Fibroblast of mammary gland (primary cell): ENCODE measurements around the gene KLHL40.

ENCODE experiments used
- DNase-seq: peaks from one replicate; pipeline ENCODE4 v3.0.0-alpha.2; 2010; ENCODE audit warnings: low read depth
- H3K4me3 ChIP-seq: 2 replicates; pipeline ENCODE4 v1.5.1; 2011; ENCODE audit warnings: low read depth, mild to moderate bottlenecking, low read length, moderate library complexity; ENCODE audit not compliant: control insufficient read depth
- TF ChIP-seq, protein P1 (sequence below): conservative IDR thresholded peaks from 2 replicates; pipeline ENCODE4 v1.5.1; 2011; ENCODE audit warnings: low read depth, low read length, inconsistent platforms; ENCODE audit not compliant: control insufficient read depth, insufficient read depth

KLHL40 gene, protein sequence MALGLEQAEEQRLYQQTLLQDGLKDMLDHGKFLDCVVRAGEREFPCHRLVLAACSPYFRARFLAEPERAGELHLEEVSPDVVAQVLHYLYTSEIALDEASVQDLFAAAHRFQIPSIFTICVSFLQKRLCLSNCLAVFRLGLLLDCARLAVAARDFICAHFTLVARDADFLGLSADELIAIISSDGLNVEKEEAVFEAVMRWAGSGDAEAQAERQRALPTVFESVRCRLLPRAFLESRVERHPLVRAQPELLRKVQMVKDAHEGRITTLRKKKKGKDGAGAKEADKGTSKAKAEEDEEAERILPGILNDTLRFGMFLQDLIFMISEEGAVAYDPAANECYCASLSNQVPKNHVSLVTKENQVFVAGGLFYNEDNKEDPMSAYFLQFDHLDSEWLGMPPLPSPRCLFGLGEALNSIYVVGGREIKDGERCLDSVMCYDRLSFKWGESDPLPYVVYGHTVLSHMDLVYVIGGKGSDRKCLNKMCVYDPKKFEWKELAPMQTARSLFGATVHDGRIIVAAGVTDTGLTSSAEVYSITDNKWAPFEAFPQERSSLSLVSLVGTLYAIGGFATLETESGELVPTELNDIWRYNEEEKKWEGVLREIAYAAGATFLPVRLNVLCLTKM

DNA sequence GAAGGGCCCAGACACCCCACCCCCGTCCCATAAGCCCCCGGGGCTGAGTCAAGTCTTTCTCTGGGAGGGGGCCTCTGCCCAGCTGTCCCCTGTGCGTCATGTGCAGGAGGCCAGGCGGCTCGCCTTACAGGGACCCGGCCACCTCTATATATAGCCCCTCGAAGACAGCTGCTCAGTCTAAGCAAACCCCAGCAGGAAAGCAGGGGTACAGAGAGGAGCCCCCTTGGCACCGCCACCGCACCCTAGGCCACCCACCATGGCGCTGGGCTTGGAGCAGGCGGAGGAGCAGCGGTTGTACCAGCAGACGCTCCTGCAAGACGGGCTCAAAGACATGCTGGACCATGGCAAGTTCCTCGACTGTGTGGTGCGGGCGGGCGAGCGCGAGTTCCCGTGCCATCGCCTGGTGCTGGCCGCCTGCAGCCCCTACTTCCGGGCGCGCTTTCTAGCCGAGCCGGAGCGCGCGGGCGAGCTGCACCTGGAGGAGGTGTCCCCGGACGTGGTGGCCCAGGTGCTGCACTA is at the start of gene KLHL40:
KLHL40 (plus strand) TSS at position 175 of the 519 bp plus-strand sequence; CDS start at position 257, 82 bp downstream.
- no peak within 1 kb of the TSS for H3K4me3 ChIP-seq
- TF ChIP-seq, protein P1, sequence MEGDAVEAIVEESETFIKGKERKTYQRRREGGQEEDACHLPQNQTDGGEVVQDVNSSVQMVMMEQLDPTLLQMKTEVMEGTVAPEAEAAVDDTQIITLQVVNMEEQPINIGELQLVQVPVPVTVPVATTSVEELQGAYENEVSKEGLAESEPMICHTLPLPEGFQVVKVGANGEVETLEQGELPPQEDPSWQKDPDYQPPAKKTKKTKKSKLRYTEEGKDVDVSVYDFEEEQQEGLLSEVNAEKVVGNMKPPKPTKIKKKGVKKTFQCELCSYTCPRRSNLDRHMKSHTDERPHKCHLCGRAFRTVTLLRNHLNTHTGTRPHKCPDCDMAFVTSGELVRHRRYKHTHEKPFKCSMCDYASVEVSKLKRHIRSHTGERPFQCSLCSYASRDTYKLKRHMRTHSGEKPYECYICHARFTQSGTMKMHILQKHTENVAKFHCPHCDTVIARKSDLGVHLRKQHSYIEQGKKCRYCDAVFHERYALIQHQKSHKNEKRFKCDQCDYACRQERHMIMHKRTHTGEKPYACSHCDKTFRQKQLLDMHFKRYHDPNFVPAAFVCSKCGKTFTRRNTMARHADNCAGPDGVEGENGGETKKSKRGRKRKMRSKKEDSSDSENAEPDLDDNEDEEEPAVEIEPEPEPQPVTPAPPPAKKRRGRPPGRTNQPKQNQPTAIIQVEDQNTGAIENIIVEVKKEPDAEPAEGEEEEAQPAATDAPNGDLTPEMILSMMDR, result no peak
- DNase-seq, result no peak

DNA sequence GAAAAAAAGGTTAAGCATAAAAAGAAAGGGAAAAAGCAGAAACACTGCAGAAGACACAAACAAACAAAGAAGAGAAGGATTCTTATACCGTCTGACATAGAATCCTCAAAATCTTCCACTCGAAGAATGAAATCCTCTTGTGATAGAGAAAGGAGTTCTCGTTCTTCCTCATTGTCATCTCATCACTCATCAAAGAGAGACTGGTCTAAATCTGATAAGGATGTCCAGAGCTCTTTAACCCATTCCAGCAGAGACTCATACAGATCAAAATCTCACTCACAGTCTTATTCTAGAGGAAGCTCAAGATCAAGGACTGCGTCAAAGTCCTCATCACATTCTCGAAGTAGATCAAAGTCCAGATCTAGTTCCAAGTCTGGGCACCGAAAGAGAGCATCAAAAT is 48.3 kb upstream of the KLHL40 start:
- no peak overlapping the region for H3K4me3 ChIP-seq
- TF ChIP-seq, protein P1, result no peak
- DNase-seq, result no peak

DNA sequence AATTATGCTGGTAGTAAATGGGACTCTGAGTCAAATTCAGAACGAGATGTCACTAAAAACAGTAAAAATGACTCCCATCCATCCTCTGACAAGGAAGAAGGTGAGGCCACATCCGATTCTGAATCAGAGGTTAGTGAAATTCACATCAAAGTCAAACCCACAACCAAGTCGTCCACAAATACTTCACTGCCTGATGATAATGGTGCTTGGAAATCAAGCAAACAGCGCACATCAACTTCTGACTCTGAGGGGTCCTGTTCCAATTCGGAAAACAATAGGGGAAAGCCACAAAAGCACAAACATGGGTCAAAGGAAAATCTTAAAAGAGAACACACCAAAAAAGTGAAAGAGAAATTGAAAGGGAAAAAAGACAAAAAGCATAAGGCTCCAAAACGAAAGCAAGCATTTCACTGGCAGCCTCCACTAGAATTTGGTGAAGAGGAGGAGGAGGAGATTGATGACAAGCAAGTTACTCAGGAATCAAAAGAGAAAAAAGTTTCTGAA is 46.9 kb upstream of the KLHL40 start:
- TF ChIP-seq, protein P1, result no peak
- H3K4me3 ChIP-seq, result no peak overlapping the region
- DNase-seq, result no peak

DNA sequence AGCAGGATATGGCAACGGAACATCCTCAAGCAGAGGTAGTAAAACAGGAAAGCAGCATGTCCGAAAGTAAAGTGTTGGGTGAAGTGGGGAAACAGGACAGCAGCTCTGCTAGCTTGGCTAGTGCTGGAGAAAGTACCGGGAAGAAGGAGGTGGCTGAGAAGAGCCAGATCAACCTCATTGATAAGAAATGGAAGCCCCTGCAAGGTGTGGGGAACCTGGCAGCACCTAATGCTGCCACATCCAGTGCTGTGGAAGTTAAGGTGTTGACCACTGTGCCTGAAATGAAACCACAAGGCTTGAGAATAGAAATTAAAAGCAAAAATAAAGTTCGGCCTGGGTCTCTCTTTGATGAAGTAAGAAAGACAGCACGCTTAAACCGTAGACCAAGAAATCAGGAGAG is 46.1 kb upstream of the KLHL40 start:
- H3K4me3 ChIP-seq, result no peak overlapping the region

DNA sequence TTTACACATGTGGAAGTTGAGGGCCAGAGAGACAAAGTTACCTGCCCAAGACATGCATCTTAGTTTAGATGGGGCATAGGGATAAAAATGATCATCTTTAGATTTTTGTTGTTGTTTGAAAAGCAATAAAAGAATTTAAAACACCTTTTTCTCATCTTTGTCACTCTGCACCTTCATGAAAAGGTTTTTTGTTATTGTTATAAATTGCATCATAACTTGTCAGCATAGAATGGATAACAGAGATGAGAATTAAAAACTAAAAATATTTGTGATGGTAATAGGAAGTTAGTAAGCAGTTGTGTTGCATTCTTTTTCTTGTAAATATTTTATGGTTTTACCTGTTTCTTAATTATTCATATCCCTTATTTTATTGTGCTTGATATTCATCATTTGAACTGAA is 45.2 kb upstream of the KLHL40 start:
- DNase-seq, result no peak
- TF ChIP-seq, protein P1, result no peak
- H3K4me3 ChIP-seq, result no peak overlapping the region

More for the DNA sequence above, 46.1 kb upstream of the KLHL40 start:
- TF ChIP-seq, protein P1, result no peak
- no peak for DNase-seq

DNA sequence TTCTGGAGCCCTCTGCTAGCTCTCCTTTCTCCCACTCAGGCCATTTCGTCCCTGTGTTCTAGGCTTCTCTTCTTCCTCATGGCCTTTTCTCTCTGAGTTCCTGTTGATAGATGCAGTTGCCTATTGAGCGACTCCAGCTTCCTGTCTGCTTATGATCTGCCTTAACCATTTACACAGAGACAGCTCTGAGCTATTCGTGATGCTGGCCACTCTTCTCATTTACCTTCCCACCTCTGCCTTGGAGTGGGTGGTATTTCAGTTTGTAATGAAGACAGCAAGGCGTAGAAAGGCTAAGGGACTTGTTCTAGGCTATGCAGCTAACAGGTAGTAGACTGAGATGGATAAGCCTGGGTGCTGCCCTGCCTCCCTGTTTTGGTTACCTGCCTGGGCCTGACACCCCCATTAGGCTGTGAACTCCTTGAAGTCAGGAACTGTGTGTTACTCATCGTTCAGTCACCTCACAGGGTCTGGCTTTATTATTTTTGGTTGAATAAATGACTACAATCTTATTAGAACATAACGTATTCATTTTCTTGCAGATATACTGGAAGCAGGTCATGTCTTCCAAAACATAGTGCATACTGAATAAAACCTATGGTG is 44.5 kb upstream of the KLHL40 start:
- DNase-seq, result no peak
- H3K4me3 ChIP-seq, result no peak overlapping the region
- TF ChIP-seq, protein P1, result no peak
